SK-N-SH (cell line): ENCODE measurements around the gene NEDD1. TPM values are rescaled to one million over a fixed set of nuclear protein-coding genes. Genes with fewer than 3 reads are reported as not detected.

Experiments
- CTCF ChIA-PET: fragments of 300-600, 350-600 bp; formaldehyde crosslinking; extraction: SDS; loops from one replicate; lab custom pipeline; 2021; lab: Yijun Ruan, JAX
- POLR2A ChIA-PET: fragments of 350-600 bp; sonication (Branson Sonifier 250); formaldehyde crosslinking; extraction: SDS; loops from one replicate; lab custom pipeline; 2020; ENCODE audit warnings: antibody characterized with exemption, inconsistent platforms; lab: Yijun Ruan, JAX
- DNase-seq: peaks from one replicate; pipeline ENCODE4 v3.0.0; 2012
- H2AFZ ChIP-seq: fragments of 200-600 bp; sonication (generic); 2 replicates; pipeline ENCODE4 v1.8.1; 2016; ENCODE audit warnings: antibody characterized with exemption, mild to moderate bottlenecking, low read depth
- H3F3A ChIP-seq: fragments of 200-600 bp; sonication (generic); replicated peaks from 2 replicates; pipeline ENCODE3; 2016; ENCODE audit warnings: antibody characterized with exemption, mild to moderate bottlenecking; ENCODE audit not compliant: insufficient read depth
- H3K27ac ChIP-seq, 2 experiments: fragments of 200-500 bp in 1 of 2; fragments of 200-600 bp in 1 of 2; sonication (Bioruptor generic) in 1 of 2; sonication (generic), shearing (Covaris generic) in 1 of 2; 2 replicates each; pipeline versions ENCODE4 v1.5.1 to v1.6.1; 2014 to 2016; ENCODE audit warnings: low read depth in 2 of 2, inconsistent platforms in 1 of 2, low read length in 1 of 2, mild to moderate bottlenecking in 1 of 2, mixed read lengths in 1 of 2
- H3K27me3 ChIP-seq: fragments of 200-600 bp; sonication (generic), shearing (Covaris generic); 2 replicates; pipeline ENCODE4 v1.6.1; 2016; ENCODE audit warnings: mixed run types; ENCODE audit not compliant: insufficient read depth
- H3K36me3 ChIP-seq, 2 experiments: fragments of 200-500 bp in 1 of 2; fragments of 200-600 bp in 1 of 2; sonication (Bioruptor generic) in 1 of 2; sonication (generic) in 1 of 2; replicated peaks in 1 of 2; 2 replicates each; pipeline versions ENCODE3 to v1.5.1; 2014 to 2016; ENCODE audit warnings: low read length in 1 of 2, mild to moderate bottlenecking in 1 of 2; ENCODE audit not compliant: insufficient read depth in 2 of 2, control insufficient read depth in 1 of 2
- H3K4me1 ChIP-seq, 2 experiments: fragments of 200-500 bp in 1 of 2; fragments of 200-600 bp in 1 of 2; sonication (Bioruptor generic) in 1 of 2; sonication (generic), shearing (Covaris generic) in 1 of 2; 2 replicates each; pipeline versions ENCODE4 v1.5.1 to v1.6.1; 2014 to 2016; ENCODE audit warnings: low read depth in 1 of 2, low read length in 1 of 2, mixed run types in 1 of 2; ENCODE audit not compliant: insufficient read depth in 2 of 2, control insufficient read depth in 1 of 2
- H3K4me2 ChIP-seq: fragments of 200-600 bp; sonication (generic), shearing (Covaris generic); 2 replicates; pipeline ENCODE4 v1.6.1; 2017; ENCODE audit warnings: mixed run types
- H3K4me3 ChIP-seq, 2 experiments: fragments of 200-500 bp in 1 of 2; fragments of 200-600 bp in 1 of 2; sonication (Bioruptor generic) in 1 of 2; sonication (generic), shearing (Covaris generic) in 1 of 2; 2 replicates each; pipeline versions ENCODE4 v1.5.1 to v1.8.1; 2014 to 2016; ENCODE audit warnings: low read depth in 2 of 2, inconsistent platforms in 1 of 2, low read length in 1 of 2, mild to moderate bottlenecking in 1 of 2, mixed read lengths in 1 of 2, moderate library complexity in 1 of 2
- H3K79me2 ChIP-seq: fragments of 200-600 bp; sonication (generic); 2 replicates; pipeline ENCODE4 v1.8.1; 2017; ENCODE audit warnings: mild to moderate bottlenecking; ENCODE audit not compliant: insufficient read depth
- H3K9ac ChIP-seq: fragments of 200-600 bp; sonication (generic); 2 replicates; pipeline ENCODE4 v1.6.1; 2017; ENCODE audit warnings: mixed run types
- H3K9me2 ChIP-seq: fragments of 200-600 bp; sonication (generic); 2 replicates; pipeline ENCODE4 v1.6.1; 2017; ENCODE audit warnings: mixed run types
- H3K9me3 ChIP-seq: fragments of 200-600 bp; sonication (generic); 2 replicates; pipeline ENCODE4 v1.6.1; 2017; ENCODE audit warnings: mixed run types, mild to moderate bottlenecking, moderate library complexity
- H4K20me1 ChIP-seq: fragments of 200-600 bp; sonication (generic); 2 replicates; pipeline ENCODE4 v1.6.1; 2017; ENCODE audit warnings: mild to moderate bottlenecking, mixed run types; ENCODE audit not compliant: insufficient read depth
- CHD2 ChIP-seq: fragments of 150-350 bp; IDR thresholded peaks from 2 replicates; pipeline ENCODE4 v1.6.1; 2018; ENCODE audit warnings: low read length; ENCODE audit not compliant: partially characterized antibody
- CTCF ChIP-seq: fragments of 200-600 bp; sonication (generic); IDR thresholded peaks from 2 replicates; pipeline ENCODE4 v1.6.1; 2017; ENCODE audit warnings: antibody characterized with exemption, mild to moderate bottlenecking, moderate library complexity
- ELF1 ChIP-seq: IDR thresholded peaks from 2 replicates; pipeline ENCODE4 v1.4.0; 2012
- EZH2phosphoT487 ChIP-seq: fragments of 200-600 bp; sonication (generic); IDR thresholded peaks from 2 replicates; pipeline ENCODE4 v1.6.1; 2017; ENCODE audit warnings: low read depth, mixed run types, mild to moderate bottlenecking, antibody characterized with exemption, moderate library complexity, borderline replicate concordance
- FOSL2 ChIP-seq: IDR thresholded peaks from 2 replicates; pipeline ENCODE4 v1.4.0; 2012; ENCODE audit warnings: low read depth, mild to moderate bottlenecking, moderate library complexity, borderline replicate concordance
- FOXJ3 ChIP-seq: sonication (generic); formaldehyde crosslinking; IDR thresholded peaks from 2 replicates; pipeline ENCODE4 v1.5.1; 2020; ENCODE audit warnings: mild to moderate bottlenecking, missing genetic modification reagents
- JUND ChIP-seq: IDR thresholded peaks from 2 replicates; pipeline ENCODE4 v1.4.0; 2012
- MEF2A ChIP-seq: IDR thresholded peaks from 2 replicates; pipeline ENCODE4 v1.4.0; 2012; ENCODE audit warnings: low read depth, borderline replicate concordance
- MXI1 ChIP-seq: IDR thresholded peaks from 2 replicates; pipeline ENCODE4 v1.6.1; 2012; ENCODE audit warnings: mild to moderate bottlenecking, low read depth, low read length, improper control_type of control experiment
- NFIC ChIP-seq: IDR thresholded peaks from 2 replicates; pipeline ENCODE4 v1.4.0; 2012; ENCODE audit warnings: borderline replicate concordance
- NRF1 ChIP-seq: IDR thresholded peaks from 2 replicates; pipeline ENCODE4 v1.6.1; 2012; ENCODE audit warnings: low read depth, mild to moderate bottlenecking, low read length
- PBX3 ChIP-seq: IDR thresholded peaks from 2 replicates; pipeline ENCODE4; 2012
- POLR2AphosphoS5 ChIP-seq: IDR thresholded peaks from 2 replicates; pipeline ENCODE4 v1.6.1; 2012; ENCODE audit warnings: low read depth, low read length
- RAD21 ChIP-seq: IDR thresholded peaks from 2 replicates; pipeline ENCODE4 v1.6.1; 2012; ENCODE audit warnings: mild to moderate bottlenecking, low read length
- RCOR1 ChIP-seq: fragments of 150-350 bp; IDR thresholded peaks from 2 replicates; pipeline ENCODE4 v1.6.1; 2017; ENCODE audit warnings: antibody characterized with exemption, low read length
- REST ChIP-seq: IDR thresholded peaks from 2 replicates; pipeline ENCODE4 v1.6.1; 2012; ENCODE audit warnings: mild to moderate bottlenecking, low read depth, low read length, moderate library complexity
- RFX5 ChIP-seq: IDR thresholded peaks from 2 replicates; pipeline ENCODE4 v1.6.1; 2012; ENCODE audit warnings: mild to moderate bottlenecking, improper control_type of control experiment, low read length
- RXRA ChIP-seq: IDR thresholded peaks from 2 replicates; pipeline ENCODE4 v1.4.0; 2012; ENCODE audit warnings: low read depth, mild to moderate bottlenecking, borderline replicate concordance
- SIN3A ChIP-seq: IDR thresholded peaks from 2 replicates; pipeline ENCODE4 v1.6.1; 2012; ENCODE audit warnings: low read depth, mild to moderate bottlenecking, low read length, moderate library complexity, borderline replicate concordance
- SMC3 ChIP-seq: IDR thresholded peaks from 2 replicates; pipeline ENCODE4 v1.6.1; 2012; ENCODE audit warnings: low read depth, low read length, improper control_type of control experiment
- TCF12 ChIP-seq: IDR thresholded peaks from 2 replicates; pipeline ENCODE4 v1.4.0; 2012
- YY1 ChIP-seq: IDR thresholded peaks from 2 replicates; pipeline ENCODE4 v1.4.0; 2012; ENCODE audit warnings: low read depth, mild to moderate bottlenecking
- ZBTB33 ChIP-seq: IDR thresholded peaks from 2 replicates; pipeline ENCODE4 v1.4.0; 2012; ENCODE audit warnings: low read depth, borderline replicate concordance
- WGBS: methylation state at CpG from one replicate; pipeline ENCODE4 v1.1.6; 2017; ENCODE audit warnings: low lambda C conversion rate; 5-methylcytosine and 5-hydroxymethylcytosine counted together
- polyA plus RNA-seq, 3 experiments: library from polyadenylated mRNA; depleted of rRNA; stranded (reverse); fragments of >200 nt; gene quantifications; 2 replicates each; pipeline ENCODE4 v1.2.3, GENCODE V29; 2012

Gene NEDD1
- polyA plus RNA-seq, 1 of the 3 experiments (the other 2 are of a cell fraction), result 6.0 TPM

GRCh38 chr12:96997797-96998484 lies 90.9 kb downstream of the NEDD1 start (continued):
- no peak for TF ChIP-seq REST
- TF ChIP-seq ZBTB33, result no peak
- no peak for TF ChIP-seq ELF1
- TF ChIP-seq SIN3A, result no peak
- no peak for TF ChIP-seq JUND
- TF ChIP-seq EZH2phosphoT487, result no peak
- no peak for TF ChIP-seq NFIC
- TF ChIP-seq RCOR1, result no peak
- no peak for TF ChIP-seq CHD2
- TF ChIP-seq FOSL2, result no peak

GRCh38 chr12:97003276-97003675 lies 96.2 kb downstream of the NEDD1 start:
- no peaks in the 10 kb centered on the region for H4K20me1 ChIP-seq
- H2AFZ ChIP-seq, result no peak overlapping the region
- H3F3A ChIP-seq, result no peaks in the 10 kb centered on the region
- H3K79me2 ChIP-seq, result no peaks in the 10 kb centered on the region
- no peaks in the 10 kb centered on the region for H3K9me3 ChIP-seq
- no peaks in the 10 kb centered on the region for H3K9me2 ChIP-seq
- ChIA-PET POLR2A (no interaction called here), CTCF (no interaction called here)
- no peak for DNase-seq
- H3K27me3 ChIP-seq, result no peaks in the 10 kb centered on the region
- H3K4me2 ChIP-seq, result no peak overlapping the region
- H3K4me3 ChIP-seq, result no peak overlapping the region
- H3K36me3 ChIP-seq, result no peaks in the 10 kb centered on the region
- no peak overlapping the region for H3K9ac ChIP-seq
- 70% methylated on average over 8 of the region's 8 CpGs for WGBS
- no peak overlapping the region for H3K27ac ChIP-seq
- H3K4me1 ChIP-seq, result no peaks in the 10 kb centered on the region
- TF ChIP-seq YY1, result no peak
- no peak for TF ChIP-seq FOXJ3 (CRISPR knock-in tag)
- TF ChIP-seq RFX5, result no peak
- TF ChIP-seq CTCF, result no peak
- no peak for TF ChIP-seq MXI1
- no peak for TF ChIP-seq RXRA
- no peak for TF ChIP-seq NRF1
- TF ChIP-seq RCOR1, result no peak
- TF ChIP-seq MEF2A, result no peak
- no peak for TF ChIP-seq ELF1
- no peak for TF ChIP-seq ZBTB33
- no peak for TF ChIP-seq PBX3
- no peak for TF ChIP-seq POLR2AphosphoS5
- no peak for TF ChIP-seq SMC3
- no peak for TF ChIP-seq RAD21
- no peak for TF ChIP-seq TCF12
